Left renal pelvis (tissue), 4 donors: ENCODE data around the gene BCL11A. TPM values are rescaled to one million over a fixed set of nuclear protein-coding genes. Genes with fewer than 3 reads are reported as not detected.

Experiments
- DNase-seq, 4 donors: peaks; one replicate each; pipeline ENCODE4 v3.0.0-alpha.2; 2013; ENCODE audit warnings: low read depth in 4 of 4, low spot score in 3 of 4
- polyA plus RNA-seq, 4 donors: library from polyadenylated mRNA; unstranded; fragments of 120-200 nt; gene quantifications; one replicate each; pipeline ENCODE4 v1.2.1, GENCODE V29; 2013; ENCODE audit not compliant: insufficient read length in 4 of 4

BCL11A gene
- polyA plus RNA-seq, 4 donors, result 0.94 to 15.1 (median 13.2) TPM

GRCh38 chr2:60413069-60413813, 140.2 kb downstream of the BCL11A start:
- no peak for DNase-seq

DNA sequence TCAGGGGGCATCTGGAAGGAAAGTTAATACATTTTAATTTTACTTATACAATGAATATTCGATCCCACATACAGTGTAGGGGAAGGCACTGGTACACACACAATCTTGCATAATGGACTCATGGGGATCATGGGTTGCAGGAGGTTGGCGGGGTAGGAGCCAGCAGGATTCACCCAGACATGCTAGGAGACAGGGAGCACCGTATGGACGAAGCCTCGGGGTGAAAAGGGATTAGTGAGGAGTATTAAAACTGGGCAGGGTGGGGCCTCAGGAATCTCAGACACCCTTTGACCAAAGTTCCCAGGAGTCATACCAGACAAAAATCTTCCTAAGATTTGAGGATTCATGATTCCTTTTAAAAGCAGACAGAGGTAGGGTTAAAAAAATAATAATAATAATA, 140.8 kb downstream of the BCL11A start:
- no peak for DNase-seq

- no peak for DNase-seq
Measured at GRCh38 chr2:60412027-60412426, 141.4 kb downstream of the BCL11A start.

GRCh38 chr2:60411295-60411694, 142.2 kb downstream of the BCL11A start:
- DNase-seq, result no peak

DNA sequence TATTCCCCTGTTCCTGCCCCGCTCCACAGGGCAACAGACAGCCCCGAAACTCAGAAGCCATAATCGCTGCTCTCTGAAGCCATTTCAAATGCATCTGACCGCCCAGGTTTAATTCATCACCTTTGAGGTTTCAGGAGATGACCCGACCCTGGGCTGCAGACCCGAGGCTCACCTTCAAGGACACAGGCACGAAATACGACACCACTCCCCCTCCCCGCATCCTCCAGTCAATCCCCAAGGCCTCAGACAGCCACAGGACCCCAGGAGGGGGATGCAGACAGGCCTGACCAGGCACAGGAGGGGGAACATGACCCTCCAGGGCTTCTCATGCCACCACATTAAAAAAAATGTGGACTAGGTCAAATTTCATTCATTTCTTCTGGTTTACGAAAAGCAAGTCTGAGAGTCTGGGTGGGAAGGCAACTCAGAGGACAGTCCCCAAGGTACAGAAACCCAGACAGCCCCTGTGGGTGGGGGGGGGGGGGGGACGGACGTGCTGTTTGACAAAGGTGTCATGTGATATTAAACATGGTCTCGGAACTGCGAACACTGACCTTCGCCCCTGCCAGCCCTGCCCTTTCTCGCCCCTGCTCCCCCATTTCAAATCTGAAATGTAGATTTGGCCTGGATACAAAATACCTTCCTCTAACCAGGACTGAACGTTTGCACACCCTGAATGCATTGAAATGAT, 142.9 kb downstream of the BCL11A start:
- no peak for DNase-seq

- DNase-seq, result no peak
Measured at GRCh38 chr2:60409531-60409871, 144.0 kb downstream of the BCL11A start.

DNA sequence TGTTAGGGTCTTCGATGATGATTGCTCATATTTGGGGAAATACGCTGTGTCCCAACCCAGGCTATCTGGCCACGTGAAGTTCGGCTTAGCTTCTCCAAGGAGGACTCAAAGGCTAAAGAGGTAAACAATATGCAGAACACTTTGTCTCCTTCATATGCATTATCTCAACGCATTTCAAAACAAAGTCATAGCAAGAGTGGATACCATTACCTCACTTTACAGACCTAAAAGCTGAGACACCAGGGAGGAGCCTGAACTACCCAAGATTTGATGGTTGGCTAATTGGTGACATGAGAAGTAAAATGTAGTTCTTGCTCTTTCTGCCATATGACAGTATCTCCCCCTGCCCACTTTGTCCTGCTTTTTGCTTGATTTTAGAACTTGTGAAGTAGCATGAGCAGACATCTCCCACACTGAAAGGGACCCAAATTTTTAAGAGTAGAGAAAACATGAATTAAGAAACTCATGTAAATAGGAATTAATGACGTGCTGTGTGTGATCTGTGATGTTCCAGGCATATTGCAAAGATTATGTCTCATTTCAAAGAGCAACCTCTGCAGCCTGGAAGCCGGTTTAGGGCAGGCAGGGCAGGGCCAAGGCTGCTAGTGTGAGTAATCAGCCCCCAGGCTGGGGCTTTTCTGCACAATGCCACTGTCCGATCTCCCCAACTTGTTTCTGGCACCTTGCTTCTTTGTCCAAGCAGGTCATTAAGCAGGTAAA, 144.5 kb downstream of the BCL11A start:
- DNase-seq, result no peak

DNA sequence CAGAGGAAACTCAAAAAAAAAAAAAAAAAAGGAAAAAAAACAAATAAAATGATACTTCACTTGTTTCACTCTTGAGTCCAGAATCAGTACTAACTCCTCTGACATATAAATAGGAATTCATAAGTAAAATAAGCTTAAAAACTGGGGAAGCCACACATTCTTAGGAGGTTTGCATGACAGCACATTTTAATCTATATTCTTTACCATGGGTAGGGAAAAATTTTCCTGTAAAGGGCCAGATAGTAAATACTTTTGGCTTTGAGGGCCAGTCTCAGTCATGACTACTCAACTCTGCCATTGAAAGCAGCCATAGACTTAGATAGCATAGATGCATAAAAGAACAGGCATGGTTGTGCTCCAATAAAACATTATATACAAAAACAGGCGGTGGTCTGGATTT, 145.2 kb downstream of the BCL11A start:
- no peak for DNase-seq

DNA sequence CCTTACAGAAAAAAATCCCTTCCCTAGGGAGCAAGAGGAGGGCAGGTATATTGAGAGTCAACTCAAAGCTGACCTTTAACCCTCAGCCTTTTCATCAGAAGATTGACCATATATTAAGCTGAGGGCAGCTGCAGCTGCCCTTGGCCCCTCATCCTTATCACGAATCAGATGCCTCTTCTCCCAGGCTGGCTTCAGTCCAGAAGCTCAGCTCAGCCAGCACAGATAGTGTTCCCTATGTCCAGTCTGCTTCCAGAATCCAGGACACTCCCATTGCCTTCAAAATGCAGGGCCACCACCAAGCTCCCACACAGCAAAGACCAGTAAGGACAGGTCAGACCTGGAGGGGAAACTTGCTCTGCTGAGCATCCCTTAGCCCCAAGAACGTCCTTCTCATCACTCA, 146.1 kb downstream of the BCL11A start:
- no peak for DNase-seq

DNA sequence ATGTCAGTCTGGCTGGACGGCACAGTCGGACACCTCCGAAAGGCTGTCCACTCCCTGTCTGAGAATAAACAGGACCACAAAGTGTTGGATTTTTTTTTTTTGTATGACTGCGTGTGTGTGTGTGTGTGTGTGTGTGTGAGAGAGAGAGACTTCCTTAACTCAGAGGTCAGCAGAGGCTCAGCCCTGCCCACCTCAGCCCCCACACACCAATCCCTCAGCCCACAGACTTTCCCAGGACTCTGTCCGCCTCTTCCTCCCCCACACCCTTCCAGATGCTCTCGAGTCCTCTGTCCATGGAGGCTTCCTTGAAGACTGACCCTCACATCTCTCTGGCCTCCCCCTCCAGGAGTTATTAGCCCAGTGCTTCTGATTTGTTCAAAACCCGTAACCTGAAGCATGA, 147.3 kb downstream of the BCL11A start:
- peak in 3 of 4 donors; percentile 18 to 33 (median 29) for DNase-seq

GRCh38 chr2:60405271-60405919, 148.1 kb downstream of the BCL11A start:
- no peak for DNase-seq

Other genes starting within 250 kb of the BCL11A start
- 10 to 100 TPM; 22.0 to 27.5 (median 23.7) TPM for gene PAPOLG, start 202.6 kb upstream of the BCL11A start, polyA plus RNA-seq